Fibroblast of lung (primary cell): ENCODE data around the gene CIZ1.

Experiments
- CTCF ChIP-seq, 2 donors: IDR thresholded peaks in 1 of 2; conservative IDR thresholded peaks in 1 of 2; 1 replicate in 1 of 2; 2 replicates in 1 of 2; pipeline ENCODE4 v1.5.1; 2011 to 2012; ENCODE audit warnings: low read length in 2 of 2, control low read depth in 1 of 2, inconsistent platforms in 1 of 2, low read depth in 1 of 2, mild to moderate bottlenecking in 1 of 2
- EZH2 ChIP-seq: IDR thresholded peaks from 2 replicates; pipeline ENCODE4 v1.5.1; 2012; ENCODE audit warnings: low read length, control low read depth, mild to moderate bottlenecking; ENCODE audit errors: missing control alignments

DNA sequence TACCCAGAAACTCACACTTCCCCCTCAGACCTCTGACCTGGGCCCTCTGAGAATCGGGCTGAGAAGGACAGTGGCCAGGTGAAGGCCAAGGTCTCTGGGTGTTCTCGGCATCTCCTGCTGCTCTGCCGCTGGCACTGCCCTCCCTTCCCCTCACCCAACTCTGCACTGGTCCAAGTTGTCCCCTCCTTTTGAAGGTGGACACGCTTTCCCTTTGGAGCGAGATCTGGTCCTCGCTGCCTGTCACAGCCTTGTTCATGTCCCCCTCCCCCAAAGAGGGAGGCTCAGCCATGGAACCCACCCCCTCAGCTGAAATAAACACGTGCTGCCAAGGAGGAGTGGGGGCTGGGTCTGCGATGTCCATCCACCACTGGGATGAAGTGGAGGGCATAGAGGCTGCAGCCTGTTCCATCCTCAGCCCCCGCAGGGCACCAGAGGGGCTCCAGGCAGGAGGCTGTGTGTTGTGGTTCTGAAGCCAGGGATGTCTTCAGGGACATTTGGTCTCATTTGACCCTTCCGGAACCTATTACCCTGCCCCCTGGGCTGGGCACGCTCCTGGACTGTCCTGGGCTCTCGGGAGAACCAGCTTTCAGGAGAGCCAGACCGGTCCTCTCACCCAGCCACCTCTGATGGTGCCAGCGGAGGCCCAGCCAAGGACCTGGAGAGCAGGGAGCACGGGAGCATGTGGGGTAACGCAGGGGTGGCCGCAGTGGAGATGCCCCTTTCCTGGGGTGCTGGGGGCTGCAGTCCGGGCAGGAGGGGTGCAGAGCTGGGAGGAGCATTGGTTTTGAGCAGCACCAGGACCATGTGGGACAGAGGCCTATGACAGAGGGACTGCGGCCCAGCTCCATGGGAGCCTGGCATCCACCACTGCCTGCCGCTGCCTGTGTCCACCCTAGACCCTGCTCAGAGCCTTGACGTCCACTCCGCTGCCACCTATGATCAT lies 46.9 kb downstream of the CIZ1 start:
- TF ChIP-seq EZH2 (no peak), CTCF (conservative IDR thresholded peaks at IDR 0.05 in 1 of 2, IDR thresholded peaks at IDR 0.05 in 1 of 2; ENCODE audit: low read depth in 1 of 2, low read length in 2 of 2) (no peak)
